B cell (primary cell): ENCODE results near the gene BCAR1. TPM values are rescaled to one million over a fixed set of nuclear protein-coding genes. Genes with fewer than 3 reads are reported as not detected.
"Not testable (repeated sequence)": the region's sequence is repeated elsewhere in the genome, so short reads cannot be mapped to it uniquely, and the experiment has no call there.

Source experiments
- ATAC-seq: fragments of 200-7000 bp; cut with Tn5 transposase; one replicate; pipeline ENCODE4 v1.10.0; 2021; ENCODE audit warnings: low read depth, mild to moderate bottlenecking, moderate number of reproducible peaks, moderate library complexity
- CTCF ChIA-PET: fragments of 350-600 bp; sonication (Branson Sonifier 250); formaldehyde crosslinking; loops from one replicate; lab custom pipeline; 2021; ENCODE audit warnings: antibody characterized with exemption, inconsistent platforms; lab: Charles Lee
- POLR2A ChIA-PET: fragments of 350-600 bp; sonication (Branson Sonifier 250); formaldehyde crosslinking; loops from one replicate; lab custom pipeline; 2021; ENCODE audit warnings: antibody characterized with exemption; lab: Charles Lee
- DNase-seq: peaks from one replicate; pipeline ENCODE4 v3.0.0; 2013
- H2AFZ ChIP-seq: 2 replicates; pipeline ENCODE4 v1.6.1; 2012; ENCODE audit warnings: mild to moderate bottlenecking, low read depth, low read length; ENCODE audit not compliant: insufficient read depth, poor library complexity, severe bottlenecking
- H3K27ac ChIP-seq, 2 donors: 1 replicate in 1 of 2; 2 replicates in 1 of 2; pipeline ENCODE4 v1.5.1; 2012 to 2013; ENCODE audit warnings: low read length in 2 of 2, mild to moderate bottlenecking in 2 of 2, moderate library complexity in 1 of 2
- H3K27me3 ChIP-seq, 4 experiments: fragments of 200-600 bp in 1 of 4; sonication (generic) in 1 of 4; replicated peaks in 1 of 4; 1 replicate in 2 of 4; 2 replicates in 2 of 4; pipeline versions ENCODE4 v1.6.1 to v1.7.0; 2013 to 2016; ENCODE audit warnings: low read length in 3 of 4, mild to moderate bottlenecking in 2 of 4, mixed read lengths in 1 of 4, moderate library complexity in 1 of 4; ENCODE audit not compliant: insufficient read depth in 4 of 4, control insufficient read depth in 3 of 4; ENCODE audit errors: control extremely low read depth in 1 of 4
- H3K36me3 ChIP-seq, 2 experiments: replicated peaks in 1 of 2; 1 replicate in 1 of 2; 2 replicates in 1 of 2; pipeline versions ENCODE4 v1.6.1 to v1.7.1; 2013; ENCODE audit warnings: low read length in 1 of 2; ENCODE audit not compliant: insufficient read depth in 2 of 2, control insufficient read depth in 1 of 2; ENCODE audit errors: control extremely low read depth in 1 of 2, extremely low read depth in 1 of 2
- H3K4me1 ChIP-seq, 2 donors: fragments of 200-600 bp in 1 of 2; sonication (generic) in 1 of 2; 1 replicate in 1 of 2; 2 replicates in 1 of 2; pipeline versions ENCODE4 v1.5.1 to v1.6.1; 2013 to 2017; ENCODE audit warnings: low read length in 2 of 2; ENCODE audit not compliant: control insufficient read depth in 2 of 2, insufficient read depth in 2 of 2
- H3K4me2 ChIP-seq: replicated peaks from 2 replicates; pipeline ENCODE3; 2012; ENCODE audit warnings: mild to moderate bottlenecking, low read depth, low read length; ENCODE audit not compliant: poor library complexity, severe bottlenecking
- H3K4me3 ChIP-seq, 5 experiments: fragments of 200-600 bp in 1 of 5; sonication (generic) in 1 of 5; 1 replicate in 3 of 5; 2 replicates in 2 of 5; pipeline versions ENCODE4 v1.5.1 to v1.7.0; 2011 to 2016; ENCODE audit warnings: low read length in 4 of 5, mild to moderate bottlenecking in 4 of 5, low read depth in 2 of 5, control low read depth in 1 of 5, moderate library complexity in 1 of 5; ENCODE audit not compliant: insufficient read depth in 1 of 5; ENCODE audit errors: control extremely low read depth in 1 of 5, extremely low read depth in 1 of 5
- H3K79me2 ChIP-seq: fragments of 200-600 bp; sonication (generic); one replicate; pipeline ENCODE4 v1.6.0; 2016; ENCODE audit warnings: low read length; ENCODE audit not compliant: control insufficient read depth, insufficient read depth
- H3K9ac ChIP-seq: fragments of 200-600 bp; sonication (generic); 2 replicates; pipeline ENCODE4 v1.6.1; 2017; ENCODE audit warnings: mild to moderate bottlenecking, low read length, moderate library complexity
- H3K9me3 ChIP-seq, 3 donors: one replicate each; pipeline versions ENCODE4 v1.6.1 to v1.7.1; 2013; ENCODE audit warnings: low read length in 2 of 3; ENCODE audit not compliant: control insufficient read depth in 2 of 3, insufficient read depth in 1 of 3; ENCODE audit errors: control extremely low read depth in 1 of 3
- H4K20me1 ChIP-seq: 2 replicates; pipeline ENCODE4 v1.6.0; 2012; ENCODE audit warnings: mild to moderate bottlenecking, low read length; ENCODE audit not compliant: insufficient read depth, control insufficient read depth, poor library complexity, severe bottlenecking
- H3K27ac Mint-ChIP-seq: one replicate; pipeline ENCODE4 v1.8.0; 2021; ENCODE audit warnings: mixed read lengths
- H3K27me3 Mint-ChIP-seq: one replicate; pipeline ENCODE4 v1.8.0; 2021; ENCODE audit warnings: mixed read lengths
- H3K4me1 Mint-ChIP-seq: one replicate; pipeline ENCODE4 v1.8.0; 2021; ENCODE audit warnings: mixed read lengths
- H3K4me3 Mint-ChIP-seq: one replicate; pipeline ENCODE4 v1.8.0; 2021; ENCODE audit warnings: mixed read lengths
- H3K9me3 Mint-ChIP-seq: one replicate; pipeline ENCODE4 v1.8.0; 2022; ENCODE audit warnings: mixed read lengths; ENCODE audit not compliant: insufficient read depth
- EZH2 ChIP-seq: IDR thresholded peaks from 2 replicates; pipeline ENCODE4 v1.6.1; 2012; ENCODE audit warnings: borderline replicate concordance, low read depth, mild to moderate bottlenecking, moderate library complexity, low read length; ENCODE audit not compliant: insufficient read depth, poor library complexity, severe bottlenecking
- WGBS: methylation state at CpG from one replicate; pipeline ENCODE4 v1.1.5; 2013; ENCODE audit warnings: missing lambda C conversion rate; ENCODE audit not compliant: insufficient coverage; 5-methylcytosine and 5-hydroxymethylcytosine counted together
- intact Hi-C: fragments of 100-400 bp; cut with micrococcal nuclease; formaldehyde crosslinking; loops from one replicate; pipeline ENCODE4 v1.10.0; 2022
- polyA plus RNA-seq: library from polyadenylated mRNA; depleted of rRNA; stranded (reverse); fragments of >200 nt; gene quantifications from 2 replicates; pipeline ENCODE4 v1.2.3, GENCODE V29; 2012
- total RNA-seq, 2 donors: library from RNA; stranded (reverse); fragments of 120-200 nt in 1 of 2; gene quantifications; 1 replicate in 1 of 2; 2 replicates in 1 of 2; pipeline versions ENCODE4 v1.2.3 to v1.2.4, GENCODE V29; 2013 to 2022
- TF ChIP-seq, protein P1 (sequence below): fragments of 200-600 bp; IDR thresholded peaks from one replicate; pipeline ENCODE4 v1.8.0; 2022; ENCODE audit warnings: antibody characterized with exemption, mild to moderate bottlenecking

Gene BCAR1
- total and polyA plus RNA-seq, 2 donors (not counting 1 experiment from before 2014, with no cell fraction given): not detected

DNA sequence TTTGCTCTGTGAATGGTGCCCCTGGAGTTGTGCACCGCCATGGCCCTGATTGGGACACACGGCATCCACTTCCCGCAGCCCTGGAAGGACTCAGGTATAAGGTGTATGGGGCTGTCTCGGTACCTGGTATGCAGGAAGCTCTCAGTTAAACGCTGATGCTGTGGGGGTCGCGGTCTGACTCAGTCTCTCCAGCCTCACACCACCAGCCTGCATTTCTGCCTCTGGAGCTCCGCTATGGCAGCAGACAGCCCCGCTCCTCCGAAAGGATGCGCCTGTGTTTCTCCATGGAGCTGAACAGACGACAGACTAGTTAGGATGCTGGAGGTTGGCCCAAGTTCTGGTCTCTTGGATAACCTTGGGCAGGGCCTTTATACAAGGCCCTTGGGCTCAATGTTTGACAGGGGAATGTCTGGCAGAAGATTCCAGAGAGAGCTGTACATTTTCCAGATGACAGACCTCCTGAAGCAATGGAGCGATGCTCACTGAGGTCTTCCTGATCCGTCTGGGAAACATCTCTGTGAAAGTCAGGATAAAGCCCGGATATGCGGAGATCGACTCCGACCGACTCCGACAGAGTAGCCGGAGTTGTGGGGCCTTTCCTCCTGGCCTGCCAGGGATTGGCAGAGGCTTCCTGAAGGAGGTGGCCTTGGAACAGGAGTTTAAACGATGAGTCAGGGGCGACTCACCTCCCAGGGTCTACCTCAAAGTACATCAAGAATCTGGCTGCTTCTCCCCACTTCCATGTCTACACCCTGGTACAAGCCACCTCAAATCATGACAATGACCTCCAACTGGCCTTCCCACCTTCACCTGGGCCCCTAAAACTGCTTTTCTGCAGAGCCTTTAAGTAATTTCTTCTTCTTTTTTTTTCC lies 21.9 kb upstream of the BCAR1 start:
- no peak overlapping the region for H2AFZ ChIP-seq
- peaks cover 0 to 31% (median 2%) of the 10 kb centered on the region in 4 experiments for H3K27me3 ChIP-seq
- 95% methylated on average over 22 of the region's 23 CpGs for WGBS
- peaks cover 24% of the 10 kb centered on the region for H3K27me3 Mint-ChIP-seq
- ATAC-seq: no peak
- no peaks in the 10 kb centered on the region for H3K79me2 ChIP-seq
- no peak for TF ChIP-seq EZH2
- TF ChIP-seq, protein P1, sequence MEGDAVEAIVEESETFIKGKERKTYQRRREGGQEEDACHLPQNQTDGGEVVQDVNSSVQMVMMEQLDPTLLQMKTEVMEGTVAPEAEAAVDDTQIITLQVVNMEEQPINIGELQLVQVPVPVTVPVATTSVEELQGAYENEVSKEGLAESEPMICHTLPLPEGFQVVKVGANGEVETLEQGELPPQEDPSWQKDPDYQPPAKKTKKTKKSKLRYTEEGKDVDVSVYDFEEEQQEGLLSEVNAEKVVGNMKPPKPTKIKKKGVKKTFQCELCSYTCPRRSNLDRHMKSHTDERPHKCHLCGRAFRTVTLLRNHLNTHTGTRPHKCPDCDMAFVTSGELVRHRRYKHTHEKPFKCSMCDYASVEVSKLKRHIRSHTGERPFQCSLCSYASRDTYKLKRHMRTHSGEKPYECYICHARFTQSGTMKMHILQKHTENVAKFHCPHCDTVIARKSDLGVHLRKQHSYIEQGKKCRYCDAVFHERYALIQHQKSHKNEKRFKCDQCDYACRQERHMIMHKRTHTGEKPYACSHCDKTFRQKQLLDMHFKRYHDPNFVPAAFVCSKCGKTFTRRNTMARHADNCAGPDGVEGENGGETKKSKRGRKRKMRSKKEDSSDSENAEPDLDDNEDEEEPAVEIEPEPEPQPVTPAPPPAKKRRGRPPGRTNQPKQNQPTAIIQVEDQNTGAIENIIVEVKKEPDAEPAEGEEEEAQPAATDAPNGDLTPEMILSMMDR: no peak
- H3K36me3 ChIP-seq: no peaks in the 10 kb centered on the region
- intact Hi-C loops: no loop called here
- H3K4me3 Mint-ChIP-seq: no peak overlapping the region
- ChIA-PET POLR2A (interaction anchor here (0.7 kb wide), 1 partner anchor 20 kb away, joined by 4 read pairs; no protein-coding TSS in a partner anchor), CTCF (no interaction called here)
- no peak overlapping the region for H3K4me3 ChIP-seq
- H3K9me3 ChIP-seq: peaks cover 0 to 7% (median 0%) of the 10 kb centered on the region in 3 donors
- no peak overlapping the region for H3K4me2 ChIP-seq
- H3K27ac ChIP-seq: no peak overlapping the region
- no peaks in the 10 kb centered on the region for H3K4me1 Mint-ChIP-seq
- no peak overlapping the region for H3K27ac Mint-ChIP-seq
- H4K20me1 ChIP-seq: no peaks in the 10 kb centered on the region
- H3K4me1 ChIP-seq: no peaks in the 10 kb centered on the region
- no peak overlapping the region for H3K9ac ChIP-seq
- no peaks in the 10 kb centered on the region for H3K9me3 Mint-ChIP-seq
- DNase-seq: no peak

GRCh38 chr16:75272629-75273028 lies 21.2 kb upstream of the BCAR1 start:
- peaks cover 0 to 35% (median 4%) of the 10 kb centered on the region in 4 experiments for H3K27me3 ChIP-seq
- H4K20me1 ChIP-seq, H3K9me3 Mint-ChIP-seq, CTCF ChIA-PET, H3K4me1 ChIP-seq, H3K4me3 ChIP-seq, H3K36me3 ChIP-seq, H3K9ac ChIP-seq, H3K4me1 Mint-ChIP-seq, H2AFZ ChIP-seq, H3K27ac Mint-ChIP-seq, H3K4me3 Mint-ChIP-seq, H3K4me2 ChIP-seq, ATAC-seq, intact Hi-C loops, H3K79me2 ChIP-seq, H3K27ac ChIP-seq, DNase-seq: not testable (repeated sequence)
- POLR2A ChIA-PET: interaction anchor here (0.7 kb wide), 1 partner anchor 20 kb away, joined by 4 read pairs; no protein-coding TSS in a partner anchor
- peaks cover 24% of the 10 kb centered on the region for H3K27me3 Mint-ChIP-seq
- H3K9me3 ChIP-seq: peaks cover 0 to 14% (median 0%) of the 10 kb centered on the region in 3 donors
- WGBS: 94% methylated on average over 8 of the region's 10 CpGs
